Epithelial cell of proximal tubule (primary cell): ENCODE measurements around the gene NTM. TPM values are rescaled to one million over a fixed set of nuclear protein-coding genes. Genes with fewer than 3 reads are reported as not detected.

Experiments used
- DNase-seq: peaks from one replicate; pipeline ENCODE4 v3.0.0-alpha.2; 2011; ENCODE audit warnings: low read depth
- H3K4me3 ChIP-seq: 2 replicates; pipeline ENCODE4 v1.5.1; 2011; ENCODE audit warnings: low read depth, mild to moderate bottlenecking, low read length
- CTCF ChIP-seq: conservative IDR thresholded peaks from 2 replicates; pipeline ENCODE4 v1.5.1; 2012; ENCODE audit warnings: low read depth, mild to moderate bottlenecking, low read length
- total RNA-seq: library from RNA; depleted of rRNA; stranded (reverse); fragments of >200 nt; gene quantifications from 2 replicates; pipeline ENCODE4 v1.2.3, GENCODE V29; 2015

The NTM gene
- total RNA-seq, 1 donor from 2014 or later: 5.3 TPM

GRCh38 chr11:132202621-132203020 lies 832.2 kb downstream of the NTM start:
- DNase-seq: no peak
- TF ChIP-seq CTCF: no peak
- H3K4me3 ChIP-seq: no peak overlapping the region

GRCh38 chr11:132205006-132205405 lies 834.6 kb downstream of the NTM start:
- no peak for TF ChIP-seq CTCF
- DNase-seq: no peak
- H3K4me3 ChIP-seq: no peak overlapping the region

- no peak for TF ChIP-seq CTCF
- DNase-seq: no peak
- H3K4me3 ChIP-seq: no peak overlapping the region
Measured at GRCh38 chr11:132205496-132205895, 835.1 kb downstream of the NTM start.

GRCh38 chr11:132206993-132207392 lies 836.6 kb downstream of the NTM start:
- DNase-seq: no peak
- TF ChIP-seq CTCF: no peak

GRCh38 chr11:132208477-132209055 lies 838.2 kb downstream of the NTM start:
- H3K4me3 ChIP-seq: no peak overlapping the region
- TF ChIP-seq CTCF: no peak
- DNase-seq: no peak

More at GRCh38 chr11:132206993-132207392, 836.6 kb downstream of the NTM start:
- H3K4me3 ChIP-seq: no peak overlapping the region

GRCh38 chr11:132211479-132211878 lies 841.1 kb downstream of the NTM start:
- no peak for TF ChIP-seq CTCF
- no peak overlapping the region for H3K4me3 ChIP-seq
- no peak for DNase-seq

GRCh38 chr11:132217856-132218255 lies 847.4 kb downstream of the NTM start:
- no peak overlapping the region for H3K4me3 ChIP-seq
- no peak for TF ChIP-seq CTCF
- DNase-seq: no peak
